HFF-Myc (cell line): ENCODE data around the gene NAALADL2.

Source experiments
- DNase-seq: peaks from one replicate; pipeline ENCODE4 v3.0.0-alpha.2; 2011; ENCODE audit warnings: low read depth; ENCODE audit errors: extremely low read depth
- H3K4me3 ChIP-seq: replicated peaks from 2 replicates; pipeline ENCODE4 v1.5.1; 2011; ENCODE audit warnings: low read depth, mild to moderate bottlenecking, control low read depth, low read length
- TF ChIP-seq, protein P1 (sequence below): IDR thresholded peaks from 2 replicates; pipeline ENCODE4 v1.5.1; 2012; ENCODE audit warnings: mild to moderate bottlenecking, low read depth, low read length, control low read depth; ENCODE audit errors: missing control alignments

The NAALADL2 gene

DNA sequence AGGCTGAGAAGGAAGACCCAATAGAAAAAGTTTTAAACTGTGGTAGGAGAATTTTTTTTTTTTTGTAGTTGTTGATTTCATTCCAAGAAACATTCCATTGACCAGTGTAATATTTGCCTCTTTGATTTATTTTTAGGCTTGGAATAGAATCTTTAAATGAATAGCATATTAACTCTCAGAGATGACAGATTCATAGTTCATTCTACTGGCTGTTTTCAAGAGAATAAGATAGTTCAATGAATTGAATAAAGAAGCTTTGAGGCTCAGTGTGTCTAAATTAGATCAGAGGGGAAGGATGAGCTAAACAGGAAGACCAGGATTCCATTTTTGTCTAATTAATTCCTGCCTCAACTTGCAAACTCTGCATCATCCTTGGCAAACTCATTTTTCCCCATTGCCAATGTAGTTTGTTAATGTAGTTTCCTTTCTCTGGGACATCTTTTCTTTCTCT lies 98.4 kb downstream of the NAALADL2 start:
- H3K4me3 ChIP-seq = no peak overlapping the region
- TF ChIP-seq, protein P1, sequence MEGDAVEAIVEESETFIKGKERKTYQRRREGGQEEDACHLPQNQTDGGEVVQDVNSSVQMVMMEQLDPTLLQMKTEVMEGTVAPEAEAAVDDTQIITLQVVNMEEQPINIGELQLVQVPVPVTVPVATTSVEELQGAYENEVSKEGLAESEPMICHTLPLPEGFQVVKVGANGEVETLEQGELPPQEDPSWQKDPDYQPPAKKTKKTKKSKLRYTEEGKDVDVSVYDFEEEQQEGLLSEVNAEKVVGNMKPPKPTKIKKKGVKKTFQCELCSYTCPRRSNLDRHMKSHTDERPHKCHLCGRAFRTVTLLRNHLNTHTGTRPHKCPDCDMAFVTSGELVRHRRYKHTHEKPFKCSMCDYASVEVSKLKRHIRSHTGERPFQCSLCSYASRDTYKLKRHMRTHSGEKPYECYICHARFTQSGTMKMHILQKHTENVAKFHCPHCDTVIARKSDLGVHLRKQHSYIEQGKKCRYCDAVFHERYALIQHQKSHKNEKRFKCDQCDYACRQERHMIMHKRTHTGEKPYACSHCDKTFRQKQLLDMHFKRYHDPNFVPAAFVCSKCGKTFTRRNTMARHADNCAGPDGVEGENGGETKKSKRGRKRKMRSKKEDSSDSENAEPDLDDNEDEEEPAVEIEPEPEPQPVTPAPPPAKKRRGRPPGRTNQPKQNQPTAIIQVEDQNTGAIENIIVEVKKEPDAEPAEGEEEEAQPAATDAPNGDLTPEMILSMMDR = no peak
- no peak for DNase-seq

DNA sequence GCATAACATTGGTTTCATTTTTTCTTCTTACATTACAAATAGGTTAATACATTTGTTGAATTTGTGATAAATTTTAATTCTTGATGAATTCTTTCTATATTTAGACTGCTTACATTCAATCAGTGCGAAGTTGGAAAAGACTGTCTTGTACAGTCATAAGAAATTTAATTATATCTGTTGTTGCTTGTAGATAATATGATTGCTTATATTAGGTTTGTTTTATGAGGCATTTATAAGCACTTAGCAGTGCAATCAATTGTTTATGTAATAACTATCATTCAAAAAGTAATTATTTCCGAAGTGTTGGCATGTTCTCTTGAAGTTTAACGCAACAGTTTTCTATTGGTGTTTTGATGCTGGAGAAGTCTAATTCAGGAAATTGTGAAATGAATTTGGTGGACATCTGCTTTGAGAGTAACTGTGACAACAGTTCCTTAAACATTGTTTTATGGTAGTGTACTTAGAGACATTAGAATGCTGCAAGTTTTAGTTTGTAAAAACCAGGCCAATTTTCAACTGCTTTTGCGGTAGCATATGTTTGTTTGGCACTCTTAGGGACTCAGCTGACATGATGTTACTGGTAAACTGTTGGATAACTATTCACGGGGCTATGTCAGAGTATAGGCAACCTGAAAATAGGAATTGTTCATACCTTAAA lies 99.7 kb downstream of the NAALADL2 start:
- DNase-seq = no peak
- TF ChIP-seq, protein P1 = no peak
- no peak overlapping the region for H3K4me3 ChIP-seq

DNA sequence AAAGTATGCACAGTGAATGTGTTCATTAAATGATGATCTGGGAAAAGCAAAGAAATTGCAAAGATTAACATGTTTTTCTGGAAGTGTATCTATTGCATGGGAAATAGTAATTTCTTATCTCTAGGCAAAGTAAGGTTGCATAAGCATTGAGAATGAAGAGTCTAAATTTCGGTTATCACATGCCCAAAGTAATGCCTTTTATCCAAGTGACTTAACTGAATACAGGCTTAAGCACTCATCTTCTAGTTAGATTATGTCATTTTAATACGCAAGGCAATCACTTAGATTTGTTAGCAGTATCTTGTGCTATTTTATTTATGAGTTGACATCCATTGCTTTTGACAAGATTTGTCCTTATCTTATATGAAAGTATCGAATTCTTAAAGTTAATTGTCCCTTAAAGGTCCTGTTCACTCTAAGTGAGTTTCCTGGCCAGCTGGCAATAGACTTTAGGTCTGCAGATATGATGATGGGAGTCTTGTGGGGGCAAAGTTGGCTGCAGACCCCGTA lies 100.5 kb downstream of the NAALADL2 start:
- TF ChIP-seq, protein P1 = no peak
- no peak overlapping the region for H3K4me3 ChIP-seq
- DNase-seq = no peak

DNA sequence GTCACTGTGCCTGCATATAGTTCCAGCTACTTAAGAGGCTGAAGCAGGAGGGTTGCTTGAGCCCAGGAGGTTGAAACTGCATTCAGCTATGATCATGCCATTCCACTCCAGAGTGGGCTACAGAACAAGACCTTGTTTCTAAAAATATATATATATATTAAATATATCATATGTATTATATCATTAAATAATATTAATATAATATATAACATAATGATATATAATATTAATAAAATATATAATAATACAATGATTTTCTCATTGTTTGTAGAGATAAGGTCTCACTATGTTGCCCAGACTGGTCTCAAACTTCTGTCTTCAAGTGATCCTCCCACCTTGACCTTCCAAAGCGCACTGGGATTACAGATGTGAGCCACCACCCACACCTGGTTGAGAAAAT lies 101.8 kb downstream of the NAALADL2 start:
- H3K4me3 ChIP-seq = no peak overlapping the region
- DNase-seq = no peak
- TF ChIP-seq, protein P1 = no peak

DNA sequence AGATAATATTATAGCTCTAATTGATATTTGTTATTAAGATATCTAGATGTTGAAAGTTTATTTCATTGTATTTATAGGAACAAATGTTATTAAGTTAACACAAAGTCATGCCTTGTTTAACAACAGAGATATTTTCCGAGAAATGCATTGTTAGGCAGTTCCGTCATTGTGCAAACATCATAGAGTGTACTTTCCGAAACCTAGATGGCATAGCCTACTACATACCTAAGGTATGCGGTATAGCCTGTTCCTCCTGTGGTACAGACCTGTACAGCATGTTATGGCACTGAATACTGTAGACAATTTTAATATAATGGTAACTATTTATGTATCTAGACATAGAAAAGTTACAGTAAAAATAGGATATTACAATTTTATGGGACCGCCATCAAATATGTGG lies 114.3 kb downstream of the NAALADL2 start:
- TF ChIP-seq, protein P1 = no peak
- no peak overlapping the region for H3K4me3 ChIP-seq
- DNase-seq = no peak

DNA sequence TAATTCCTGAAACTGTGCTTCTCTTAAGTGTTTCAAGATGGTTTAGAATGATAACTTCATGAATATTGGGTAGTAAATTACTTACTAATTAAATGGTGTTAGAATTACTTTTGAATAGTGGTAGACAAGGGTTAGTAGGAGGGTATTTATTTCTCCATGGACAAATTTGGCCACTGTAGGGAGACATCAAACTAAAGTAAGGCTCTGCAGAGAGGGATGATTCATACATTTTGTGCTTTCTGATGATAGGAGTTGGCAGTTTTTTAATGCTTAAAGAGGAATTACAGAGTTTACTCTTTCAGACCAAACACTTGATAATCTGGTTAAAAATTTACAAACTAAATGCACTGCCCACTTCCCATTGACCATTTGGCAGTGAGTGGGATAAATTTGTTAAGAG lies 127.6 kb downstream of the NAALADL2 start:
- TF ChIP-seq, protein P1 = no peak
- DNase-seq = no peak
- H3K4me3 ChIP-seq = no peak overlapping the region

DNA sequence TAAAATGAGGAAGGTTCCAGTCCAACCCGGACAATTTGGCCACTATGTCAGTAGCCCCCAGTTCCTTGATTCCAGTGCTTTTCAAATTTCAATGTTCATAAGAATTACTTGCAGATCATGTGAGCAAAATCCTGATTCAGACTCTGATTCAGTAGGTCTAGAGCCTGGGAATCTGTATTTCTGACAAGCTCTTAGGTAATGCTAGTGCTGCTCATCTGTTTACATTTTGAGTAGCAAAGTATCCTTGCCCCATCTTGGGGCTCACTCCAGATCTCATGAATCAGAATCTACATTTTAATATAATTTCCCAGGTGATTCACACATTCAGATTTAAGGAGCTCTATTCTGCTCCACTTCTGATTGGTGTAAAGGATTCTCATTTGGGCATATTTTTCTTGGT lies 142.0 kb downstream of the NAALADL2 start:
- no peak overlapping the region for H3K4me3 ChIP-seq
- TF ChIP-seq, protein P1 = no peak
- DNase-seq = no peak
